H1 (cell line): Measurements from ENCODE around the gene CRYGB. TPM values are rescaled to one million over a fixed set of nuclear protein-coding genes. Genes with fewer than 3 reads are reported as not detected.

Experiments
- CTCF ChIA-PET: fragments of 300-600 bp; sonication (Branson Sonifier 250); formaldehyde crosslinking; loops from one replicate; lab custom pipeline; 2021; ENCODE audit not compliant: partially characterized antibody; lab: Charles Lee
- POLR2A ChIA-PET: fragments of 300-600 bp; sonication (Branson Sonifier 250); formaldehyde crosslinking; loops from one replicate; lab custom pipeline; 2021; ENCODE audit warnings: inconsistent platforms; ENCODE audit not compliant: partially characterized antibody; lab: Charles Lee
- DNase-seq, 2 experiments: peaks; one replicate each; pipeline versions ENCODE4 v3.0.0 to v3.0.0-alpha.2; 2010 to 2022; ENCODE audit warnings: low spot score in 2 of 2, low read depth in 1 of 2, mixed read lengths in 1 of 2
- FAIRE-seq: peaks from 2 replicates; lab custom pipeline; 2011; peaks lifted over from hg19 to GRCh38; lab: Jason Lieb, UNC
- H2AFZ ChIP-seq: 2 replicates; pipeline ENCODE4 v1.8.1; 2012; ENCODE audit warnings: low read length, inconsistent platforms
- H2AK5ac ChIP-seq: 2 replicates; pipeline ENCODE4 v1.6.1; 2013; ENCODE audit warnings: low read depth, low read length
- H2BK120ac ChIP-seq: replicated peaks from 2 replicates; pipeline ENCODE3; 2013; ENCODE audit warnings: low read depth, low read length, inconsistent platforms
- H2BK12ac ChIP-seq: 2 replicates; pipeline ENCODE4 v1.6.1; 2013; ENCODE audit warnings: low read depth, low read length
- H2BK15ac ChIP-seq: 2 replicates; pipeline ENCODE4 v1.6.1; 2013; ENCODE audit warnings: low read length
- H2BK20ac ChIP-seq: 2 replicates; pipeline ENCODE4 v1.6.1; 2013; ENCODE audit warnings: low read length
- H2BK5ac ChIP-seq: 2 replicates; pipeline ENCODE4 v1.6.1; 2013; ENCODE audit warnings: low read depth, low read length
- H3K14ac ChIP-seq: 2 replicates; pipeline ENCODE4 v1.6.1; 2013; ENCODE audit warnings: inconsistent platforms; ENCODE audit not compliant: insufficient read length
- H3K18ac ChIP-seq: 2 replicates; pipeline ENCODE4 v1.6.1; 2013; ENCODE audit warnings: low read length; ENCODE audit errors: extremely low read depth
- H3K23ac ChIP-seq: 2 replicates; pipeline ENCODE4 v1.6.1; 2013; ENCODE audit warnings: inconsistent platforms; ENCODE audit not compliant: insufficient read length
- H3K23me2 ChIP-seq: 2 replicates; pipeline ENCODE4 v1.6.1; 2013; ENCODE audit warnings: low read depth, low read length
- H3K27ac ChIP-seq: 2 replicates; pipeline ENCODE4 v1.6.1; 2011; ENCODE audit warnings: low read depth, low read length, inconsistent platforms
- H3K27me3 ChIP-seq, 4 experiments: replicated peaks in 1 of 4; 1 replicate in 1 of 4; 2 replicates in 3 of 4; pipeline versions ENCODE4 v1.6.1 to v1.8.1; 2011 to 2013; ENCODE audit warnings: low read length in 3 of 4, mild to moderate bottlenecking in 3 of 4, inconsistent platforms in 2 of 4, mixed read lengths in 2 of 4, moderate library complexity in 1 of 4; ENCODE audit not compliant: control insufficient read depth in 3 of 4, insufficient read depth in 3 of 4; ENCODE audit errors: extremely low read depth in 1 of 4
- H3K36me3 ChIP-seq, 4 experiments: 2 replicates each; pipeline versions ENCODE4 v1.6.1 to v1.8.1; 2011 to 2013; ENCODE audit warnings: mild to moderate bottlenecking in 4 of 4, low read length in 3 of 4, moderate library complexity in 2 of 4, control low read depth in 1 of 4, inconsistent platforms in 1 of 4; ENCODE audit not compliant: insufficient read depth in 4 of 4, control insufficient read depth in 2 of 4
- H3K4ac ChIP-seq: replicated peaks from 2 replicates; pipeline ENCODE3; 2013; ENCODE audit warnings: low read length, low read depth, mixed read lengths, inconsistent platforms; ENCODE audit not compliant: insufficient read length
- H3K4me1 ChIP-seq, 4 experiments: replicated peaks in 1 of 4; 1 replicate in 1 of 4; 2 replicates in 3 of 4; pipeline versions ENCODE4 v1.6.1 to v1.8.1; 2011 to 2013; ENCODE audit warnings: low read length in 3 of 4, inconsistent platforms in 2 of 4, mixed read lengths in 1 of 4; ENCODE audit not compliant: insufficient read depth in 4 of 4, control insufficient read depth in 3 of 4
- H3K4me2 ChIP-seq, 2 experiments: 2 replicates each; pipeline versions ENCODE4 v1.6.1 to v1.8.1; 2011 to 2013; ENCODE audit warnings: low read depth in 2 of 2, low read length in 2 of 2, control low read depth in 1 of 2, inconsistent platforms in 1 of 2, mild to moderate bottlenecking in 1 of 2; ENCODE audit not compliant: insufficient read depth in 1 of 2
- H3K4me3 ChIP-seq, 4 experiments: fragments of 200-600, 300-600 bp in 1 of 4; sonication (generic), shearing (Covaris generic), sonication (Bioruptor Twin) in 1 of 4; 2 replicates each; pipeline versions ENCODE4 v1.5.1 to v1.8.1; 2011 to 2016; ENCODE audit warnings: low read length in 4 of 4, low read depth in 3 of 4, control low read depth in 2 of 4, inconsistent platforms in 2 of 4, mild to moderate bottlenecking in 2 of 4, mixed read lengths in 1 of 4, moderate library complexity in 1 of 4; ENCODE audit not compliant: insufficient read depth in 2 of 4; ENCODE audit errors: extremely low read depth in 1 of 4
- H3K56ac ChIP-seq: replicated peaks from 2 replicates; pipeline ENCODE3; 2013; ENCODE audit warnings: low read depth, mild to moderate bottlenecking, mixed read lengths, low read length, inconsistent platforms; ENCODE audit not compliant: insufficient read length
- H3K79me1 ChIP-seq: 2 replicates; pipeline ENCODE4 v1.6.1; 2013; ENCODE audit warnings: low read depth, low read length, control low read depth
- H3K79me2 ChIP-seq, 2 experiments: 2 replicates each; pipeline versions ENCODE4 v1.6.1 to v1.8.1; 2012 to 2013; ENCODE audit warnings: low read length in 2 of 2, mild to moderate bottlenecking in 2 of 2, inconsistent platforms in 1 of 2; ENCODE audit not compliant: insufficient read depth in 2 of 2, control insufficient read depth in 1 of 2
- H3K9ac ChIP-seq, 4 experiments: replicated peaks in 1 of 4; 1 replicate in 1 of 4; 2 replicates in 3 of 4; pipeline versions ENCODE4 v1.6.1 to v1.8.1; 2011 to 2013; ENCODE audit warnings: low read depth in 3 of 4, low read length in 3 of 4, control low read depth in 2 of 4, mild to moderate bottlenecking in 2 of 4, moderate library complexity in 2 of 4, inconsistent platforms in 1 of 4; ENCODE audit errors: extremely low read depth in 1 of 4
- H3K9me3 ChIP-seq, 2 experiments: 2 replicates each; pipeline versions ENCODE4 v1.6.1 to v1.8.1; 2012 to 2013; ENCODE audit warnings: mild to moderate bottlenecking in 2 of 2, moderate library complexity in 2 of 2, control low read depth in 1 of 2, inconsistent platforms in 1 of 2, low read depth in 1 of 2, low read length in 1 of 2, mixed read lengths in 1 of 2; ENCODE audit not compliant: insufficient read depth in 2 of 2
- H4K20me1 ChIP-seq, 2 experiments: replicated peaks in 1 of 2; 2 replicates each; pipeline versions ENCODE3 to v1.8.1; 2011 to 2013; ENCODE audit warnings: inconsistent platforms in 2 of 2, low read length in 2 of 2, mild to moderate bottlenecking in 1 of 2; ENCODE audit not compliant: insufficient read depth in 2 of 2, control insufficient read depth in 1 of 2
- H4K5ac ChIP-seq: 2 replicates; pipeline ENCODE4 v1.6.1; 2013; ENCODE audit warnings: low read length, low read depth, mixed read lengths, inconsistent platforms; ENCODE audit not compliant: insufficient read length
- H4K8ac ChIP-seq: 2 replicates; pipeline ENCODE4 v1.8.0; 2013; ENCODE audit warnings: mild to moderate bottlenecking, moderate library complexity, low read length, inconsistent platforms; ENCODE audit not compliant: insufficient read depth; ENCODE audit errors: extremely low read depth
- H4K91ac ChIP-seq: replicated peaks from 2 replicates; pipeline ENCODE3; 2013; ENCODE audit warnings: low read length, mixed read lengths, inconsistent platforms; ENCODE audit not compliant: insufficient read length
- EZH2 ChIP-seq: fragments of 200-600 bp; sonication (generic); IDR thresholded peaks from 2 replicates; pipeline ENCODE4 v1.7.1; 2012; ENCODE audit warnings: low read depth, mild to moderate bottlenecking, moderate library complexity, low read length, inconsistent platforms; ENCODE audit not compliant: severe bottlenecking
- SIN3A ChIP-seq, 2 experiments: IDR thresholded peaks in 1 of 2; conservative IDR thresholded peaks in 1 of 2; 2 replicates each; pipeline ENCODE4 v1.6.1; 2011 to 2012; ENCODE audit warnings: low read length in 2 of 2, improper control_type of control experiment in 1 of 2, low read depth in 1 of 2, mild to moderate bottlenecking in 1 of 2
- SRF ChIP-seq: IDR thresholded peaks from 2 replicates; pipeline ENCODE4 v1.6.1; 2011; ENCODE audit warnings: mild to moderate bottlenecking, low read depth, low read length, moderate library complexity
- TCF12 ChIP-seq: IDR thresholded peaks from 2 replicates; pipeline ENCODE4 v1.6.1; 2011; ENCODE audit warnings: low read depth, mild to moderate bottlenecking, low read length
- YY1 ChIP-seq: IDR thresholded peaks from 2 replicates; pipeline ENCODE4 v1.6.1; 2011; ENCODE audit warnings: low read depth, mild to moderate bottlenecking, low read length
- WGBS, 2 experiments: shearing (Covaris generic) in 1 of 2; methylation state at CpG; one replicate each; pipeline versions ENCODE4 v1.1.6 to v1.1.7; 2013 to 2015; ENCODE audit warnings: low lambda C conversion rate in 2 of 2, mixed read lengths in 2 of 2, inconsistent platforms in 1 of 2, low coverage in 1 of 2, missing lambda C conversion rate in 1 of 2; ENCODE audit not compliant: insufficient replicate concordance in 2 of 2, insufficient coverage in 1 of 2, insufficient read length in 1 of 2; ENCODE audit errors: extremely low coverage in 1 of 2, missing lambda C conversion rate in 1 of 2; 5-methylcytosine and 5-hydroxymethylcytosine counted together
- polyA plus RNA-seq, 7 experiments: library from polyadenylated mRNA; depleted of rRNA in 3 of 7; stranded (reverse) in 5 of 7; unstranded in 2 of 7; fragments of >200 nt in 5 of 7; fragments of 200-250 nt in 2 of 7; gene quantifications; 1 replicate in 5 of 7; 2 replicates in 1 of 7; 4 replicates in 1 of 7; pipeline versions ENCODE4 v1.2.1 to v1.2.3, GENCODE V29; 2011 to 2013; ENCODE audit warnings: missing spikeins in 2 of 7, mixed read lengths in 2 of 7
- total RNA-seq: library from RNA; stranded (reverse); fragmentation: NEBNext Ultra II Directional; extraction: Animal tissue kit (Norgen Biotek cat#: 25700); gene quantifications from 2 replicates; pipeline ENCODE4 v1.2.1, GENCODE V29; 2021

The CRYGB gene
- total and polyA plus RNA-seq, 2 of the 8 experiments (the other 6 are each of a cell fraction or from before 2014, with no cell fraction given): 0.38 TPM; not detected in 1

GRCh38 chr2:208156439-208156838 is 10.5 kb upstream of the CRYGB start:
- Histone ChIP-seq H2AK5ac (no peak overlapping the region), H2BK120ac (no peak overlapping the region), H3K36me3 (no peaks in the 10 kb centered on the region), H4K8ac (no peak overlapping the region), H3K9ac (no peak overlapping the region), H2BK12ac (no peak overlapping the region), H3K9me3 (0 out of 4 replicates have a peak, but pooled peaks cover 2 to 5% of the 10 kb centered on the region in 2 experiments), H3K79me1 (no peaks in the 10 kb centered on the region), H3K79me2 (no peaks in the 10 kb centered on the region), H3K4me2 (no peak overlapping the region), H2BK20ac (no peak overlapping the region), H3K56ac (no peak overlapping the region), H4K20me1 (no peaks in the 10 kb centered on the region), H4K5ac (no peak overlapping the region), H2AFZ (no peak overlapping the region), H3K14ac (no peak overlapping the region), H3K4me3 (no peak overlapping the region), H3K27ac (no peak overlapping the region), H2BK15ac (no peak overlapping the region), H3K27me3 (no peaks in the 10 kb centered on the region), H3K4me1 (no peaks in the 10 kb centered on the region), H3K23ac (no peak overlapping the region), H2BK5ac (no peak overlapping the region), H3K18ac (no peak overlapping the region), H4K91ac (no peak overlapping the region), H3K23me2 (no peaks in the 10 kb centered on the region), H3K4ac (no peak overlapping the region)
- no peak for TF ChIP-seq TCF12
- no peak for TF ChIP-seq EZH2
- no peak for TF ChIP-seq YY1
- no peak for TF ChIP-seq SIN3A (conservative IDR thresholded peaks at IDR 0.05 in 1 of 2, IDR thresholded peaks at IDR 0.05 in 1 of 2; ENCODE audit: low read depth in 1 of 2, low read length in 2 of 2)
- no peak for TF ChIP-seq SRF
- no peak for DNase-seq
- POLR2A ChIA-PET: interaction anchor here (1.1 kb wide), 1 partner anchor 15 kb away, joined by 4 read pairs; no protein-coding TSS in a partner anchor
- WGBS, 2 experiments: 83% methylated on average over 2 of the region's 2 CpGs; no CpG with 5 or more reads in 1 of the 2 experiments
- CTCF ChIA-PET: interaction anchor here (0.6 to 6.9 kb wide), 7 partner anchors 10 to 505 kb away, joined by 3 to 37 read pairs (median 6); partner anchors contain the start of gene CRYGB
- no peak for FAIRE-seq
